ENCODE measurements around the gene JAG2.

The JAG2 gene

GRCh38 chr14:105094193-105094907 lies 74.2 kb downstream of the JAG2 start:
- Histone ChIP-seq H3K27me3 (ENCODE audit: control insufficient read depth, insufficient read depth, low read length) (peaks cover 39% of the 10 kb centered on the region), H3K4me3 (ENCODE audit: low read length) (peak overlapping the region; percentile 56), H3K4me1 (ENCODE audit: control insufficient read depth, low read depth, low read length) (no peaks in the 10 kb centered on the region), H3K36me3 (ENCODE audit: control insufficient read depth, low read depth, low read length) (no peaks in the 10 kb centered on the region), H3K27ac (ENCODE audit: low read length) (no peak overlapping the region), H3K9ac (ENCODE audit: low read length) (no peak overlapping the region), H3K9me3 (ENCODE audit: control insufficient read depth, low read depth, low read length) (no peaks in the 10 kb centered on the region)

DNA sequence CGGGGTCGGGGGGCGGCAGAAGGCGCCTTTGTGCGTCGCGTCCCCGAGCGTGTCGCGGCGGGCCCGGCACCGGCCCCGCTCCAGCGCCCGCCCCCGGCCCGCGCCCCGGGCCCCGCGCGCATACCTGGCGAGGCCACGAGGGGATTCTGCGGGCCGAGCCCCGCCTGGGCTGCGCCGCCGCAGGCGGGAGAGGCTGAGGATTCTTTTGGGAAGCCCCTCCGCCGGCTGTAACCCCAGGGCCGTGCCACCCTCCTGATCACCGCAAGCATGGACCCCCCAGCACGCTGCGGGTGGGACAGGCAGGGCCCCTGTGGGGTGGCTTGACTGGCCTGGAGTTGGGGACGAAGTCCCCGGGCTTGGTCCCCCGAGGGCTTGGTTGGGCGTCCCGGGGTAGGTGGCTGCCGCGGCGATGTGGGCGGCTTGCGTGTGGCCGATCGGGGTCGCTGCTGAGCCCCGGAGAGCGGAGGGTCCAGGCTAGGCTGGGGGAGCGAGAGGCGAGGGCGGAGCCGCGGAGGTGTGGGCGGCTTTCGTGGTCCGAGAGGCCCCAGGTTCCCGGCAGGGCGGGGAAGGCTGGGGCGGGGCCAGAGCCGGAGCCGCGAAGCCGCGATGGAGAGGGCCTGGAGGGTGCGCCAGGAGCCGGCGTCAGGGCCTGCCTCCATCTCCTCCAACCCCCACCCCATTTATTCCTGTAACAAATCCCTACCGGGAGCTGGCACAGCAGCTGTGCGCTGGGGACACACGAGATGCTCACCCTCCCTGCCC lies 75.0 kb downstream of the JAG2 start:
- Histone ChIP-seq H3K4me1 (ENCODE audit: control insufficient read depth, low read depth, low read length) (no peaks in the 10 kb centered on the region), H3K9ac (ENCODE audit: low read length) (no peak overlapping the region), H3K4me3 (ENCODE audit: low read length) (peak overlapping the region; percentile 56), H3K36me3 (ENCODE audit: control insufficient read depth, low read depth, low read length) (no peaks in the 10 kb centered on the region), H3K27me3 (ENCODE audit: control insufficient read depth, insufficient read depth, low read length) (peaks cover 46% of the 10 kb centered on the region), H3K9me3 (ENCODE audit: control insufficient read depth, low read depth, low read length) (no peaks in the 10 kb centered on the region), H3K27ac (ENCODE audit: low read length) (no peak overlapping the region)

- Histone ChIP-seq H3K27me3 (ENCODE audit: control insufficient read depth, insufficient read depth, low read length) (peaks cover 52% of the 10 kb centered on the region), H3K9me3 (ENCODE audit: control insufficient read depth, low read depth, low read length) (no peaks in the 10 kb centered on the region), H3K36me3 (ENCODE audit: control insufficient read depth, low read depth, low read length) (no peaks in the 10 kb centered on the region), H3K27ac (ENCODE audit: low read length) (no peak overlapping the region), H3K4me3 (ENCODE audit: low read length) (peak overlapping the region; percentile 24), H3K9ac (ENCODE audit: low read length) (no peak overlapping the region), H3K4me1 (ENCODE audit: control insufficient read depth, low read depth, low read length) (no peaks in the 10 kb centered on the region)
Measured at GRCh38 chr14:105093038-105093430, 75.5 kb downstream of the JAG2 start.

DNA sequence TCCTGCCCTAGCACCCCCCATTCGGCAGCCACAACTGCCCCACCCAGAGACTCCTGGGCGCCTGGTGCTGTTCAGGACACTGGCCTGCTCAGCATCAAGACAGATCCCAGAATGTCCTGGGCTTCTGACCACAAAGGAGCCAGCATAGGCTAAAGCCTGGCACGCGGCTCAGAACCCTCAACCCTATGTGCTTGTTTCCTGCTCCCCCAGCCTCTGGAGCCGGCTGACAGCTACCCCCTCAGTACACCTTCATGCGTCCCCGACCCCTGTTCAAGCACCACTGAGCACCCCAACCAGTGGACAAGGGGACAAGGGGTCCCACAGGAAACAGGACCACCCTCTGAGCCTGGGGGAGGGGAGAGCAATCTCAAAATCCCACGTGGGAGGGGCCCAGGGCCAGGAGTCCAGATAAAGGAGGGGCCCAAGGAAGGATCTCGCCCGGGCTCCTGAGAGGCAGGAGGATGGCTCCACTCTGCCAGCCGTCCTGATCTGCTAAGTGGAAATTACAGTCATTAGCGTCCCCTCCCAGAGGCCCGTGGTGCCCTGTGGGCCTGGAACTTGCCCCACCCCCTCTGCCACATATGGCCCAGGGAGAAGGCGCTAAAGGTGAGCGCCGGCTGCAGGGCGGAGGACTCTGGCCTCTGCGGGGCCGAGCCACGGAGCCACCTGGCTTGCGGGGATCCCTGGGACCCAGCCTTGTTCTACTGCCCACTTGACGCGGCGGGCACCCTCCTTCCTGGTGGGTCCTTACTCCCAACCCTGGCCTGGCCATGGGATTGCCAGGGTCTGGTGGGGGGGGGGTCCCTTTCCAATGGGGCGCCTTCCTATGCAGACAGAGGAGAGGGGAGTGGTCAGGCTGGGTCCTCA lies 76.2 kb downstream of the JAG2 start:
- H3K27me3 ChIP-seq (ENCODE audit: control insufficient read depth, insufficient read depth, low read length), result peaks cover 58% of the 10 kb centered on the region
- H3K9me3 ChIP-seq (ENCODE audit: control insufficient read depth, low read depth, low read length), result no peaks in the 10 kb centered on the region
- no peaks in the 10 kb centered on the region for H3K36me3 ChIP-seq (ENCODE audit: control insufficient read depth, low read depth, low read length)
- H3K27ac ChIP-seq (ENCODE audit: low read length), result no peak overlapping the region
- H3K4me3 ChIP-seq (ENCODE audit: low read length), result peak overlapping the region; percentile 24
- H3K4me1 ChIP-seq (ENCODE audit: control insufficient read depth, low read depth, low read length), result no peaks in the 10 kb centered on the region
- no peak overlapping the region for H3K9ac ChIP-seq (ENCODE audit: low read length)

DNA sequence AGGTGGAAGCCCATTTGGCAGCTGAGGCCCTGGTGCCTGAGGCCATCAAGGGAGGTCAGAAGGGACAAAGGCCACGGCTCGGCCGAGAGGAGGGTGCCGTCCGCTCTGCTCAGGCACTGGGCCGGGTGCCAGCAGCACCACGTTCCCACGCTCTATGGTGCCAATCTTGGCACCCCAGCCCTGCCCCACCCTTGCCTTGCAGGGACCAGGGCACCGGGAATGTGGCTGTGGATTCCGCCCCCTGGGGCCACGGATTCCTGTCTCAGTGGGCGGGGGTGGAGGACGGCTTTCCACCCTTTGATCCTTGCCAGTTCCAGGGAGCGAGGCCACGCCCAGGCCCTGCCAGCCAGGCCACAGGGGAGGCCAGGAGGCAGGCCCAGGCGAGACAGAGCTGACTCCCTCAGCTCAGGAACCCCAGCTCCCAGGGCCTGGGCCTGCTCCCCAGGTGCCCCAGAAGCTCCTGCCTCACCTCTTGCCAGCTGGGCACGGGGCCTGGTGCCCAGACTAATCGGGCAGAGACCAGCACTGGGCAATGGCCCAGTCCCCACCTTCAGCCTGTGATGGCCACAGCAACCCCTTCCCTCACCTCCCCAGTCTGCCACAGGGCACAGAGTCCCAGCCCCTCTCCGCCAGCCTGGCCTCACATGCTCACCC lies 76.9 kb downstream of the JAG2 start:
- H3K9me3 ChIP-seq (ENCODE audit: control insufficient read depth, low read depth, low read length), result no peaks in the 10 kb centered on the region
- H3K4me1 ChIP-seq (ENCODE audit: control insufficient read depth, low read depth, low read length), result no peaks in the 10 kb centered on the region
- H3K27ac ChIP-seq (ENCODE audit: low read length), result no peak overlapping the region
- H3K36me3 ChIP-seq (ENCODE audit: control insufficient read depth, low read depth, low read length), result no peaks in the 10 kb centered on the region
- no peak overlapping the region for H3K9ac ChIP-seq (ENCODE audit: low read length)
- peaks cover 66% of the 10 kb centered on the region for H3K27me3 ChIP-seq (ENCODE audit: control insufficient read depth, insufficient read depth, low read length)
- no peak overlapping the region for H3K4me3 ChIP-seq (ENCODE audit: low read length)

DNA sequence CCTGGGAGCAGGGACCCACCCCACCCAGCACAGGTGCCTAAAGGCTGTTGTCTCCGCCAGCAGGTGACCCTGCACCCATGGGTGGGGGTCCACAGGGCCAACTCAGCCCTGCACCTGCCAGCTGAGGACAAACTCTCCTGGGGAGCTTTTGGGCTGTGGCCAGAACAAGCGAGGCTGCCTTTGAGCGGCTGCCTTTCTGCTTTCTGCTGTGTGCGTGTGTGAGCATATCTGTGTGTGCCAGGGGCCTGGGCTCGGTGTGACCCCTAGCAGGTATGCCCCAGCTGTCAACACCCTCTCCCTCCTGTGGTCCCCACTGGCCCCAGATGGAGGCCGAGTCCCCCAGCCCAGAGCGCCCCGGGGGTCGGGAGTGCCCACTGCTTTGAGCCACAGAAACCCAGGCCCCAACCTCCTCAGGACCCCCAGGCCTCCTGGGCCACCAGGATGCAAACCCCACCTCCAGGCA lies 77.5 kb downstream of the JAG2 start:
- Histone ChIP-seq H3K4me1 (ENCODE audit: control insufficient read depth, low read depth, low read length) (no peaks in the 10 kb centered on the region), H3K4me3 (ENCODE audit: low read length) (no peak overlapping the region), H3K36me3 (ENCODE audit: control insufficient read depth, low read depth, low read length) (no peaks in the 10 kb centered on the region), H3K9ac (ENCODE audit: low read length) (no peak overlapping the region), H3K27me3 (ENCODE audit: control insufficient read depth, insufficient read depth, low read length) (peaks cover 71% of the 10 kb centered on the region), H3K9me3 (ENCODE audit: control insufficient read depth, low read depth, low read length) (no peaks in the 10 kb centered on the region), H3K27ac (ENCODE audit: low read length) (no peak overlapping the region)

Data from iPS-18a (cell line).